MG63 (cell line): ENCODE measurements around the gene LGALS8. TPM values are rescaled to one million over a fixed set of nuclear protein-coding genes. Genes with fewer than 3 reads are reported as not detected.

ENCODE experiments used
- total RNA-seq: library from RNA; depleted of rRNA; stranded (reverse); fragments of >200 nt; shearing (Covaris generic); gene quantifications from 2 replicates; pipeline ENCODE4 v1.2.3, GENCODE V29; 2014; ENCODE audit warnings: low replicate concordance; rRNA removed

LGALS8 gene
- total RNA-seq, 1 experiment from 2014 or later, result 22.8 TPM

Other genes with a start within 250 kb of the LGALS8 start
- 0.40 and 0.86 TPM in 2 replicates for gene ERO1B, start 242.0 kb upstream of the LGALS8 start, total RNA-seq
- gene EDARADD, start 129.7 kb upstream of the LGALS8 start, total RNA-seq, result 0.10 TPM in 1 of 2 replicates, not detected in the other
- 15.1 TPM in 2 replicates for gene HEATR1, start 80.5 kb downstream of the LGALS8 start, total RNA-seq
- gene ACTN2, start 162.5 kb downstream of the LGALS8 start, total RNA-seq, result 0.07 TPM in 1 of 2 replicates, not detected in the other